HepG2 (cell line): ENCODE data around the gene SMIM13. TPM values are rescaled to one million over a fixed set of nuclear protein-coding genes. Genes with fewer than 3 reads are reported as not detected.
A peak's percentile ranks its signal among the peaks of the same experiment; 100 is the strongest.

Source experiments
- CHD2 ChIP-seq: IDR thresholded peaks from 2 replicates; pipeline ENCODE4 v1.6.1; 2011; ENCODE audit warnings: low read depth, low read length, improper control_type of control experiment
- FIP1L1 ChIP-seq: fragments of 200-400 bp; formaldehyde crosslinking; IDR thresholded peaks from 2 replicates; pipeline ENCODE4 v1.6.1; 2018; ENCODE audit warnings: low read depth, mild to moderate bottlenecking, low read length, moderate library complexity, borderline replicate concordance; ENCODE audit not compliant: insufficient read depth
- KDM3A ChIP-seq: IDR thresholded peaks from 2 replicates; pipeline ENCODE4 v1.6.1; 2018; ENCODE audit warnings: low read depth, missing compliant biosample characterization
- MEF2D ChIP-seq: sonication (generic); formaldehyde crosslinking; IDR thresholded peaks from 2 replicates; pipeline ENCODE4 v1.5.1; 2020; ENCODE audit warnings: mild to moderate bottlenecking, missing genetic modification reagents
- NFATC3 ChIP-seq: sonication (generic); formaldehyde crosslinking; IDR thresholded peaks from 2 replicates; pipeline ENCODE4 v1.5.1; 2020; ENCODE audit warnings: mild to moderate bottlenecking, missing genetic modification reagents
- RBM22 ChIP-seq: fragments of 200-400 bp; formaldehyde crosslinking; optimal IDR thresholded peaks from 2 replicates; pipeline ENCODE3; 2017; ENCODE audit warnings: mild to moderate bottlenecking, low read length, moderate library complexity
- RCOR2 ChIP-seq: IDR thresholded peaks from 2 replicates; pipeline ENCODE4 v1.6.1; 2016; ENCODE audit warnings: missing biosample characterization, missing genetic modification reagents
- SRSF4 ChIP-seq: fragments of 200-400 bp; formaldehyde crosslinking; IDR thresholded peaks from one replicate; pipeline ENCODE4 v1.6.1; 2018; ENCODE audit warnings: mild to moderate bottlenecking, low read depth, low read length, moderate library complexity; ENCODE audit not compliant: poor library complexity, severe bottlenecking
- TBX3 ChIP-seq: fragments of 450-650 bp; IDR thresholded peaks from 2 replicates; pipeline ENCODE4 v1.6.1; 2017; ENCODE audit warnings: antibody characterized with exemption, mild to moderate bottlenecking, inconsistent platforms, borderline replicate concordance
- ZNF138 ChIP-seq: sonication (generic); formaldehyde crosslinking; IDR thresholded peaks from 2 replicates; pipeline ENCODE4 v1.5.0; 2020; ENCODE audit warnings: mild to moderate bottlenecking, low read depth, missing genetic modification reagents
- ZNF292 ChIP-seq: sonication (generic); formaldehyde crosslinking; IDR thresholded peaks from 2 replicates; pipeline ENCODE4 v1.8.1; 2022; ENCODE audit warnings: mild to moderate bottlenecking, low read depth, missing genetic modification reagents, borderline replicate concordance
- ZNF644 ChIP-seq: IDR thresholded peaks from 2 replicates; pipeline ENCODE4 v1.6.1; 2016; ENCODE audit warnings: low read depth
- ZNF7 ChIP-seq: IDR thresholded peaks from 2 replicates; pipeline ENCODE4 v1.6.1; 2016; ENCODE audit warnings: missing biosample characterization, missing genetic modification reagents
- ZNF776 ChIP-seq: sonication (generic); formaldehyde crosslinking; IDR thresholded peaks from 2 replicates; pipeline ENCODE4 v1.4.0; 2020; ENCODE audit warnings: mild to moderate bottlenecking, missing genetic modification reagents
- ZNF883 ChIP-seq: sonication (generic); formaldehyde crosslinking; IDR thresholded peaks from 2 replicates; pipeline ENCODE4 v1.5.1; 2020; ENCODE audit warnings: mild to moderate bottlenecking, missing genetic modification reagents; ENCODE audit errors: not compliant biosample characterization
- polyA plus RNA-seq, 8 experiments: library from polyadenylated mRNA; depleted of rRNA in 3 of 8; stranded (reverse) in 7 of 8; unstranded in 1 of 8; fragments of >200 nt; fragmentation: Illumina TruSeq in 4 of 8; extraction: Trizol in 4 of 8; gene quantifications; 2 replicates each; pipeline versions ENCODE4 v1.2.1 to v1.2.3, GENCODE V29; 2011 to 2016; ENCODE audit warnings: low read depth in 4 of 8, missing spikeins in 1 of 8, mixed read lengths in 1 of 8; ENCODE audit not compliant: insufficient read depth in 1 of 8
- total RNA-seq, 5 experiments: library from RNA; depleted of rRNA; stranded (reverse); fragments of >200 nt; fragmentation: Illumina TruSeq; extraction: Trizol; gene quantifications; 2 replicates each; pipeline ENCODE4 v1.2.3, GENCODE V29; 2016; ENCODE audit warnings: low read depth in 1 of 5
- TF ChIP-seq, protein P1 (sequence below): sonication (generic); formaldehyde crosslinking; IDR thresholded peaks from 2 replicates; pipeline ENCODE4 v1.8.1; 2022; ENCODE audit warnings: mild to moderate bottlenecking, missing genetic modification reagents
- TF ChIP-seq, protein P2 (sequence below): sonication (generic); formaldehyde crosslinking; IDR thresholded peaks from 2 replicates; pipeline ENCODE4 v1.8.1; 2023; ENCODE audit warnings: mild to moderate bottlenecking, missing genetic modification reagents, borderline replicate concordance
- TF ChIP-seq, protein P3 (sequence below): sonication (generic); formaldehyde crosslinking; IDR thresholded peaks from 2 replicates; pipeline ENCODE4; 2020; ENCODE audit warnings: missing genetic modification reagents, mild to moderate bottlenecking, borderline replicate concordance
- TF ChIP-seq, protein P4 (sequence below): sonication (generic); formaldehyde crosslinking; IDR thresholded peaks from 2 replicates; pipeline ENCODE4 v1.4.0; 2020; ENCODE audit warnings: missing genetic modification reagents, borderline replicate concordance
- TF ChIP-seq, protein P5 (sequence below): sonication (generic); formaldehyde crosslinking; IDR thresholded peaks from 2 replicates; pipeline ENCODE4 v1.4.0; 2020; ENCODE audit warnings: missing genetic modification reagents
- TF ChIP-seq, protein P6 (sequence below): sonication (generic); formaldehyde crosslinking; IDR thresholded peaks from 2 replicates; pipeline ENCODE4 v1.8.0; 2022; ENCODE audit warnings: mild to moderate bottlenecking, missing genetic modification reagents

The SMIM13 gene
- total and polyA plus RNA-seq, 2 of the 13 experiments (the other 11 are each of a cell fraction or from before 2014, with no cell fraction given) = 2.7 to 10.2 TPM

DNA sequence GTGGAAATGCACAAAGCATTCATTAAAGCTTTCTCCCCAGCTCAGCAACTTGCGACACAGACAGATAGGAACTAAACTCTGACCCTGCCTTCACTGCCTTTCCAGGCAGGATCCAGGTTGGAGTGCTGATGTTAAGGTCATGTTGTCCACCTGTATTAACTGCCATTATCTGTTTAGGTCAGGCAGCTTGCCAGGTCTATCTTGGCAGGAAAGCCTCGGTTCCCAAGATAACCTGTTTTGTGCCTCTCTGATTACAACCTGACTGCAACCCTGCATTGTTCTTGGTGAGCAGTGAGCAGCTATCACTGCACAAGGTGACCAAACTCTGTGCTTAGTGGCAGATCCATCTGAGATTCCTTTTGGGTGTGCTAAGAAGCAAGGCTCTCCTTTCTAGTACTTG lies 26.3 kb upstream of the SMIM13 start (continued):
- TF ChIP-seq, protein P1, sequence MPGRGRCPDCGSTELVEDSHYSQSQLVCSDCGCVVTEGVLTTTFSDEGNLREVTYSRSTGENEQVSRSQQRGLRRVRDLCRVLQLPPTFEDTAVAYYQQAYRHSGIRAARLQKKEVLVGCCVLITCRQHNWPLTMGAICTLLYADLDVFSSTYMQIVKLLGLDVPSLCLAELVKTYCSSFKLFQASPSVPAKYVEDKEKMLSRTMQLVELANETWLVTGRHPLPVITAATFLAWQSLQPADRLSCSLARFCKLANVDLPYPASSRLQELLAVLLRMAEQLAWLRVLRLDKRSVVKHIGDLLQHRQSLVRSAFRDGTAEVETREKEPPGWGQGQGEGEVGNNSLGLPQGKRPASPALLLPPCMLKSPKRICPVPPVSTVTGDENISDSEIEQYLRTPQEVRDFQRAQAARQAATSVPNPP (CRISPR knock-in tag) = no peak
- TF ChIP-seq, protein P2, sequence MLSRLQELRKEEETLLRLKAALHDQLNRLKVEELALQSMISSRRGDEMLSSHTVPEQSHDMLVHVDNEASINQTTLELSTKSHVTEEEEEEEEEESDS (CRISPR knock-in tag) = no peak
- TF ChIP-seq NFATC3 (CRISPR knock-in tag) (no peak), SRSF4 (no peak), RBM22 (no peak), FIP1L1 (no peak), KDM3A (CRISPR knock-in tag) (no peak), ZNF644 (CRISPR knock-in tag) (no peak), ZNF138 (CRISPR knock-in tag) (no peak), ZNF292 (CRISPR knock-in tag) (peak; percentile 65), RCOR2 (CRISPR knock-in tag) (peak; percentile 34; the same call in 1 of the 2 replicates), ZNF776 (CRISPR knock-in tag) (no peak), CHD2 (no peak), TBX3 (no peak), MEF2D (CRISPR knock-in tag) (0 out of 2 replicates have a peak, but pooled peaks have one; percentile 1), ZNF883 (peak; percentile 63), ZNF7 (CRISPR knock-in tag) (no peak)
- TF ChIP-seq, protein P3, sequence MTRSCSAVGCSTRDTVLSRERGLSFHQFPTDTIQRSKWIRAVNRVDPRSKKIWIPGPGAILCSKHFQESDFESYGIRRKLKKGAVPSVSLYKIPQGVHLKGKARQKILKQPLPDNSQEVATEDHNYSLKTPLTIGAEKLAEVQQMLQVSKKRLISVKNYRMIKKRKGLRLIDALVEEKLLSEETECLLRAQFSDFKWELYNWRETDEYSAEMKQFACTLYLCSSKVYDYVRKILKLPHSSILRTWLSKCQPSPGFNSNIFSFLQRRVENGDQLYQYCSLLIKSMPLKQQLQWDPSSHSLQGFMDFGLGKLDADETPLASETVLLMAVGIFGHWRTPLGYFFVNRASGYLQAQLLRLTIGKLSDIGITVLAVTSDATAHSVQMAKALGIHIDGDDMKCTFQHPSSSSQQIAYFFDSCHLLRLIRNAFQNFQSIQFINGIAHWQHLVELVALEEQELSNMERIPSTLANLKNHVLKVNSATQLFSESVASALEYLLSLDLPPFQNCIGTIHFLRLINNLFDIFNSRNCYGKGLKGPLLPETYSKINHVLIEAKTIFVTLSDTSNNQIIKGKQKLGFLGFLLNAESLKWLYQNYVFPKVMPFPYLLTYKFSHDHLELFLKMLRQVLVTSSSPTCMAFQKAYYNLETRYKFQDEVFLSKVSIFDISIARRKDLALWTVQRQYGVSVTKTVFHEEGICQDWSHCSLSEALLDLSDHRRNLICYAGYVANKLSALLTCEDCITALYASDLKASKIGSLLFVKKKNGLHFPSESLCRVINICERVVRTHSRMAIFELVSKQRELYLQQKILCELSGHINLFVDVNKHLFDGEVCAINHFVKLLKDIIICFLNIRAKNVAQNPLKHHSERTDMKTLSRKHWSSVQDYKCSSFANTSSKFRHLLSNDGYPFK = no peak
- TF ChIP-seq, protein P4, sequence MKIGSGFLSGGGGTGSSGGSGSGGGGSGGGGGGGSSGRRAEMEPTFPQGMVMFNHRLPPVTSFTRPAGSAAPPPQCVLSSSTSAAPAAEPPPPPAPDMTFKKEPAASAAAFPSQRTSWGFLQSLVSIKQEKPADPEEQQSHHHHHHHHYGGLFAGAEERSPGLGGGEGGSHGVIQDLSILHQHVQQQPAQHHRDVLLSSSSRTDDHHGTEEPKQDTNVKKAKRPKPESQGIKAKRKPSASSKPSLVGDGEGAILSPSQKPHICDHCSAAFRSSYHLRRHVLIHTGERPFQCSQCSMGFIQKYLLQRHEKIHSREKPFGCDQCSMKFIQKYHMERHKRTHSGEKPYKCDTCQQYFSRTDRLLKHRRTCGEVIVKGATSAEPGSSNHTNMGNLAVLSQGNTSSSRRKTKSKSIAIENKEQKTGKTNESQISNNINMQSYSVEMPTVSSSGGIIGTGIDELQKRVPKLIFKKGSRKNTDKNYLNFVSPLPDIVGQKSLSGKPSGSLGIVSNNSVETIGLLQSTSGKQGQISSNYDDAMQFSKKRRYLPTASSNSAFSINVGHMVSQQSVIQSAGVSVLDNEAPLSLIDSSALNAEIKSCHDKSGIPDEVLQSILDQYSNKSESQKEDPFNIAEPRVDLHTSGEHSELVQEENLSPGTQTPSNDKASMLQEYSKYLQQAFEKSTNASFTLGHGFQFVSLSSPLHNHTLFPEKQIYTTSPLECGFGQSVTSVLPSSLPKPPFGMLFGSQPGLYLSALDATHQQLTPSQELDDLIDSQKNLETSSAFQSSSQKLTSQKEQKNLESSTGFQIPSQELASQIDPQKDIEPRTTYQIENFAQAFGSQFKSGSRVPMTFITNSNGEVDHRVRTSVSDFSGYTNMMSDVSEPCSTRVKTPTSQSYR (CRISPR knock-in tag) = no peak
- TF ChIP-seq, protein P5, sequence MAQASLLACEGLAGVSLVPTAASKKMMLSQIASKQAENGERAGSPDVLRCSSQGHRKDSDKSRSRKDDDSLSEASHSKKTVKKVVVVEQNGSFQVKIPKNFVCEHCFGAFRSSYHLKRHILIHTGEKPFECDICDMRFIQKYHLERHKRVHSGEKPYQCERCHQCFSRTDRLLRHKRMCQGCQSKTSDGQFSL (CRISPR knock-in tag) = no peak
- TF ChIP-seq, protein P6, sequence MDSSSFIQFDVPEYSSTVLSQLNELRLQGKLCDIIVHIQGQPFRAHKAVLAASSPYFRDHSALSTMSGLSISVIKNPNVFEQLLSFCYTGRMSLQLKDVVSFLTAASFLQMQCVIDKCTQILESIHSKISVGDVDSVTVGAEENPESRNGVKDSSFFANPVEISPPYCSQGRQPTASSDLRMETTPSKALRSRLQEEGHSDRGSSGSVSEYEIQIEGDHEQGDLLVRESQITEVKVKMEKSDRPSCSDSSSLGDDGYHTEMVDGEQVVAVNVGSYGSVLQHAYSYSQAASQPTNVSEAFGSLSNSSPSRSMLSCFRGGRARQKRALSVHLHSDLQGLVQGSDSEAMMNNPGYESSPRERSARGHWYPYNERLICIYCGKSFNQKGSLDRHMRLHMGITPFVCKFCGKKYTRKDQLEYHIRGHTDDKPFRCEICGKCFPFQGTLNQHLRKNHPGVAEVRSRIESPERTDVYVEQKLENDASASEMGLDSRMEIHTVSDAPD = no peak
